ENCODE results near the gene PBX1.

Gene PBX1

DNA sequence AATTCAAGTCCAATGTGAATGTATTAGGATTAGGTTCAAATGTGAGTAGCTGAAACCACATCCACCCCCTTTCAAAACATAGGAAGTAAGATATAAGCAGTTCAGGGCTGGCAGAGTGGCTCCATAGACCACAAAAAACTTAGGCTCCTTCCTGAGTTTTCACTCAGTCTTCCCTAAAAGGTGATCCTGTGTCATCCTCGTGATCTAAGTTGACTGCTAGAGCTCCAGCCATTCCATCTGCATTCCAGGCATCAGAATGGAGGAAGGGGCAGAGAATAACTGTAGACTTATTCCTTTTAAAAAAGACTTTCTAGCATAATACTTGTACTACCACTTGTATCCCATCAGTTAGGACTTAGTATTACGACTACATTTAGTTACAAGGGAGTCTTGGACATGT lies 204.1 kb downstream of the PBX1 start:
- TF ChIP-seq SIN3A (IDR thresholded peaks at IDR 0.05; ENCODE audit: borderline replicate concordance, insufficient read depth, low read length) (no peak), TAF1 (IDR thresholded peaks at IDR 0.05; ENCODE audit: borderline replicate concordance, insufficient read depth, low read length) (no peak), FOXP2 (optimal IDR thresholded peaks at IDR 0.05; ENCODE audit: borderline replicate concordance, extremely low read depth, extremely low read length, insufficient read depth) (no peak), POLR2AphosphoS5 (IDR thresholded peaks at IDR 0.05; ENCODE audit: low read depth, low read length) (no peak)
- TF ChIP-seq, protein P1, sequence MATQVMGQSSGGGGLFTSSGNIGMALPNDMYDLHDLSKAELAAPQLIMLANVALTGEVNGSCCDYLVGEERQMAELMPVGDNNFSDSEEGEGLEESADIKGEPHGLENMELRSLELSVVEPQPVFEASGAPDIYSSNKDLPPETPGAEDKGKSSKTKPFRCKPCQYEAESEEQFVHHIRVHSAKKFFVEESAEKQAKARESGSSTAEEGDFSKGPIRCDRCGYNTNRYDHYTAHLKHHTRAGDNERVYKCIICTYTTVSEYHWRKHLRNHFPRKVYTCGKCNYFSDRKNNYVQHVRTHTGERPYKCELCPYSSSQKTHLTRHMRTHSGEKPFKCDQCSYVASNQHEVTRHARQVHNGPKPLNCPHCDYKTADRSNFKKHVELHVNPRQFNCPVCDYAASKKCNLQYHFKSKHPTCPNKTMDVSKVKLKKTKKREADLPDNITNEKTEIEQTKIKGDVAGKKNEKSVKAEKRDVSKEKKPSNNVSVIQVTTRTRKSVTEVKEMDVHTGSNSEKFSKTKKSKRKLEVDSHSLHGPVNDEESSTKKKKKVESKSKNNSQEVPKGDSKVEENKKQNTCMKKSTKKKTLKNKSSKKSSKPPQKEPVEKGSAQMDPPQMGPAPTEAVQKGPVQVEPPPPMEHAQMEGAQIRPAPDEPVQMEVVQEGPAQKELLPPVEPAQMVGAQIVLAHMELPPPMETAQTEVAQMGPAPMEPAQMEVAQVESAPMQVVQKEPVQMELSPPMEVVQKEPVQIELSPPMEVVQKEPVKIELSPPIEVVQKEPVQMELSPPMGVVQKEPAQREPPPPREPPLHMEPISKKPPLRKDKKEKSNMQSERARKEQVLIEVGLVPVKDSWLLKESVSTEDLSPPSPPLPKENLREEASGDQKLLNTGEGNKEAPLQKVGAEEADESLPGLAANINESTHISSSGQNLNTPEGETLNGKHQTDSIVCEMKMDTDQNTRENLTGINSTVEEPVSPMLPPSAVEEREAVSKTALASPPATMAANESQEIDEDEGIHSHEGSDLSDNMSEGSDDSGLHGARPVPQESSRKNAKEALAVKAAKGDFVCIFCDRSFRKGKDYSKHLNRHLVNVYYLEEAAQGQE (IDR thresholded peaks at IDR 0.05; ENCODE audit: insufficient read depth in 1 of 2, low read depth in 2 of 2, low read length in 2 of 2): no peak

DNA sequence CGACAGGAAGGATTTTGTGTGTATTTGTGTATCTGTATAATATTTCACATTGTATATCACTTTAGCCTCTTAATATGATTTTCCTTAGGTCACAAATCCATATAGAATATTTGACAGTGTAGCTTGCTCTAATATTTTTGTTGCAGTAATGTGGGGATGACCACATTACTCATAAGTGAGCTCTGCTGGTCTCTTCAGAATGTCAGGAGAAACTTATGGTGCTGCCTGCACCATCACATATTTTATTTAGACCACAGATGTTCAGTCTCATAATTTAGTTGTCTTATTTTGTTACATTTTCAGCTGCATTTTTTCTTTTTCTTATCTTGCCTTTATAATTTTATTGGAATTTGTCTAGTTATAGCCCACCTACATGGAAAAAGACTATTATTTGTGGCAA lies 205.3 kb downstream of the PBX1 start:
- TF ChIP-seq, protein P1 (IDR thresholded peaks at IDR 0.05; ENCODE audit: insufficient read depth in 1 of 2, low read depth in 2 of 2, low read length in 2 of 2): no peak
- no peak for TF ChIP-seq POLR2AphosphoS5 (IDR thresholded peaks at IDR 0.05; ENCODE audit: low read depth, low read length)
- TF ChIP-seq TAF1 (IDR thresholded peaks at IDR 0.05; ENCODE audit: borderline replicate concordance, insufficient read depth, low read length): no peak
- no peak for TF ChIP-seq SIN3A (IDR thresholded peaks at IDR 0.05; ENCODE audit: borderline replicate concordance, insufficient read depth, low read length)
- no peak for TF ChIP-seq FOXP2 (optimal IDR thresholded peaks at IDR 0.05; ENCODE audit: borderline replicate concordance, extremely low read depth, extremely low read length, insufficient read depth)

DNA sequence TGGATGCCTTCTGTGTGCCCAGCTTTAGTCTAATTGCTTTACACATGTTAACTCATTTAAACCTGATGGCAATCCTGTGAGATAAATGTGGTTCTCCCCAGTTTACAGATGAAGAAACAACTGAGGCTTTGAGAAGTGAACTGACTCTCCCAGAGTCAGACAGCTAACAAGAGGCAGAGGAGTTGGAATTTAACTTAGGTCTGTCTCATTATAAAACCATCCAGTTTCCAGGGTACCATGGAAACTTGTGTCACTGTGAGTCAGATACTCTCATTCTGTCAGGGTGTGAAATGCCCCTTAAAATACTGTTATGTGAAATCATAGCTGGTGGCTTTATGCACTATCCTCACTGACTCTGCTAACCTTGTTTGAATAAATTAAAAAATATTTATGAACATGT lies 206.6 kb downstream of the PBX1 start:
- TF ChIP-seq, protein P1 (IDR thresholded peaks at IDR 0.05; ENCODE audit: insufficient read depth in 1 of 2, low read depth in 2 of 2, low read length in 2 of 2): no peak
- no peak for TF ChIP-seq POLR2AphosphoS5 (IDR thresholded peaks at IDR 0.05; ENCODE audit: low read depth, low read length)
- no peak for TF ChIP-seq FOXP2 (optimal IDR thresholded peaks at IDR 0.05; ENCODE audit: borderline replicate concordance, extremely low read depth, extremely low read length, insufficient read depth)
- no peak for TF ChIP-seq SIN3A (IDR thresholded peaks at IDR 0.05; ENCODE audit: borderline replicate concordance, insufficient read depth, low read length)
- no peak for TF ChIP-seq TAF1 (IDR thresholded peaks at IDR 0.05; ENCODE audit: borderline replicate concordance, insufficient read depth, low read length)

DNA sequence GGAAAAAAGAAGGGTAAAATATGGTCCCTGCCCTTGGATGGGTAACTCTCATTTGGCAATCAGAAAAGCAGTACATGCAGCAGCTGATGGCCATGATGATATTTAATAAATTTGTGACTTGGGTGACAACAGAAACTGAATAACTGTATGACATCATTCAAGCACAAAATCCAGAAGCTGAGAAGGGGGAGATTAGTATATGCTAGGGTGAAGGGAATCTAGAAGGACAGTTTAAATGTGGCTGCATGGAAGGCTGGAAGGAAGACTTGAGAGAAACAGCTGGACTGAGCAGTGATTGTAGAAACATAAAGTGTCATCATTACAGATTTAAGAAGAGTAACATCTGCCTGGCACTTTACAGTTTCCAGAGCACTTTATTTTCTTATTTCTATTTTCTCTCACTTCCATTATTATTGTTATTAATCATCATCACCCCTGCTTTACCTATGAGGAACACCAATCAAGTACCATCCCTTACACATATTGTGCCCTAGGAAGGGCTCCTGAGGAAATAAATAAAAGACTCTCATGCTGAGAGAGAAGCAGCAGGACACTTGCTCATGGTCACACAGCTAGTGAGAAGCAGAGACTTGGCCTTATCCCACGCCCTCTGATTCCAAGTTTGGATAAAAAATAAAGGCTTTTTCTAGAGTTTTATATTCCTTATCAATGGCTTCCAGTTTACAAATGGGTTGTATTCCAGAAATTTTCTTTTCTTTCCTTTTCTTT lies 207.2 kb downstream of the PBX1 start:
- TF ChIP-seq FOXP2 (optimal IDR thresholded peaks at IDR 0.05; ENCODE audit: borderline replicate concordance, extremely low read depth, extremely low read length, insufficient read depth) (no peak), POLR2AphosphoS5 (IDR thresholded peaks at IDR 0.05; ENCODE audit: low read depth, low read length) (no peak)
- TF ChIP-seq, protein P1 (IDR thresholded peaks at IDR 0.05; ENCODE audit: insufficient read depth in 1 of 2, low read depth in 2 of 2, low read length in 2 of 2): no peak
